ENCODE results near the gene PDE4B. TPM values are rescaled to one million over a fixed set of nuclear protein-coding genes. Genes with fewer than 3 reads are reported as not detected.

Gene PDE4B
- total and polyA plus RNA-seq, 9 of the 15 experiments (the other 6 are each of a cell fraction or from before 2014, with no cell fraction given): 0.09 TPM; not detected in 8

DNA sequence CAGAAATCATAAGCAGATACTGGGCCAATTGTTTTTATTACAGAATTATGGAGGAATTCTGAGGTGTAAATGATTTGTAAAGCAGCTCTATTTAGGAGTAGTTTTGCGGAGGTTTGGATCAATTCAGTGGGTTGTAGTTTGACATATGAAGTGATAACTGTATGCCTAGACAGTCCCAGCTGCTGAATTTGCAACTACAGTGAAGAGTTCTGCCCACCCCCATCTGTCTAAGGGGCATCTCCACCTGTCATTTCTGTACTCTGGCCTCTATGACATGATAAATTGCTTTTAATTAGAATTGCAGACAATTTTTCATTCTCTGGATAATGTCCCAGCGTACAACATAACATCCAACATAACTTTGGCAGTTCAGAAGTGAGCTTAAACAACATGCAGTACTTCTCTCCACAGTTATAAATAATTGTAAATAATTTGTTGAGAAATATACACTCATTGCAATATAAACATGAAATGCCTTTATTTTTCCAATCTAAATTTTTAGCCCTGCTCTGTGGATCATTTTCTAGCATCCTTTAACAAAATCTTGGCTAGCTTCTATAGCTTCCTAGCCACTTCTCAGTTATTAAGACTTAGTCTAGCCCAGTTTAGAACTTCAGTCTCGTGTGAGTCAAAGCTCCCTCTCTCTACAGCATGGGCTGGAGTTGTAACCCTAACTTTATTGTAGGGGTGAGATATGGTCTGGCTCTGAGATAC is 52.3 kb downstream of the PDE4B start:
- H2AFZ ChIP-seq (ENCODE audit: low read depth, low read length): no peak overlapping the region
- no peaks in the 10 kb centered on the region for H3K9me3 ChIP-seq (replicated peaks; ENCODE audit: control insufficient read depth, insufficient read depth, low read depth, low read length)
- BruUV-seq (replicated peaks): no TSS peak
- no peaks in the 10 kb centered on the region for H3K4me1 ChIP-seq (replicated peaks in 1 of 2; ENCODE audit: control insufficient read depth in 2 of 2, insufficient read depth in 2 of 2, low read length in 2 of 2)
- no peaks in the 10 kb centered on the region for H3K36me3 ChIP-seq (ENCODE audit: control insufficient read depth, insufficient read depth, low read length)
- WGBS (ENCODE audit: insufficient coverage, low coverage, missing lambda C conversion rate): 0% methylated on average over 3 of the region's 3 CpGs
- POLR2A ChIA-PET: interaction anchor here (0.6 to 1.4 kb wide), 4 partner anchors 9 to 350 kb away, joined by 3 to 5 read pairs (median 4); no protein-coding TSS in a partner anchor
- H3K27ac ChIP-seq (ENCODE audit: extremely low read depth, low read depth, low read length): no peak overlapping the region
- no peak overlapping the region for H3K9ac ChIP-seq (ENCODE audit: insufficient read depth in 1 of 2, low read depth in 2 of 2, low read length in 2 of 2)
- no peak for DNase-seq (ENCODE audit: extremely low read depth in 1 of 4, low spot score in 3 of 4)
- no peaks in the 10 kb centered on the region for H3K9me1 ChIP-seq (ENCODE audit: control insufficient read depth, insufficient read depth, low read length)
- no peak overlapping the region for H3K4me3 ChIP-seq
- no peaks in the 10 kb centered on the region for H3K27me3 ChIP-seq (ENCODE audit: control insufficient read depth in 2 of 2, insufficient read depth in 2 of 2, low read length in 2 of 2)
- TF ChIP-seq GATA2 (CRISPR knock-in tag; IDR thresholded peaks at IDR 0.05) (no peak), ZBED1 (IDR thresholded peaks at IDR 0.05) (no peak), NFXL1 (CRISPR knock-in tag; IDR thresholded peaks at IDR 0.05) (no peak), MCM7 (IDR thresholded peaks at IDR 0.05) (no peak), TEAD2 (tag; IDR thresholded peaks at IDR 0.05) (no peak)
- no peak overlapping the region for H3K4me2 ChIP-seq (ENCODE audit: insufficient read depth, low read length)
- H4K20me1 ChIP-seq (replicated peaks; ENCODE audit: control insufficient read depth, insufficient read depth, low read length): no peaks in the 10 kb centered on the region
- no peak for ATAC-seq
- CTCF ChIA-PET (ENCODE audit: low intra/inter-chr PET ratio): no interaction called here
- in situ Hi-C loops (cut with MboI) (no loop called here), intact Hi-C loops (cut with micrococcal nuclease) (no loop called here)
- no peaks in the 10 kb centered on the region for H3K79me2 ChIP-seq (ENCODE audit: control insufficient read depth, insufficient read depth, low read length)
- no peak for FAIRE-seq

GRCh38 chr1:65845535-65846060 is 52.9 kb downstream of the PDE4B start:
- Histone ChIP-seq H3K27me3 (ENCODE audit: control insufficient read depth in 2 of 2, insufficient read depth in 2 of 2, low read length in 2 of 2) (no peaks in the 10 kb centered on the region), H3K4me1 (replicated peaks in 1 of 2; ENCODE audit: control insufficient read depth in 2 of 2, insufficient read depth in 2 of 2, low read length in 2 of 2) (no peaks in the 10 kb centered on the region), H3K36me3 (ENCODE audit: control insufficient read depth, insufficient read depth, low read length) (no peaks in the 10 kb centered on the region), H3K4me3 (no peak overlapping the region), H4K20me1 (replicated peaks; ENCODE audit: control insufficient read depth, insufficient read depth, low read length) (no peaks in the 10 kb centered on the region), H3K9me3 (replicated peaks; ENCODE audit: control insufficient read depth, insufficient read depth, low read depth, low read length) (no peaks in the 10 kb centered on the region), H3K4me2 (ENCODE audit: insufficient read depth, low read length) (no peak overlapping the region), H3K27ac (ENCODE audit: extremely low read depth, low read depth, low read length) (no peak overlapping the region), H3K79me2 (ENCODE audit: control insufficient read depth, insufficient read depth, low read length) (no peaks in the 10 kb centered on the region), H3K9me1 (ENCODE audit: control insufficient read depth, insufficient read depth, low read length) (no peaks in the 10 kb centered on the region), H2AFZ (ENCODE audit: low read depth, low read length) (no peak overlapping the region), H3K9ac (ENCODE audit: insufficient read depth in 1 of 2, low read depth in 2 of 2, low read length in 2 of 2) (no peak overlapping the region)
- in situ Hi-C loops (cut with MboI): no loop called here
- intact Hi-C loops (cut with micrococcal nuclease): no loop called here
- ChIA-PET CTCF (ENCODE audit: low intra/inter-chr PET ratio) (no interaction called here), POLR2A (interaction anchor here (0.6 to 1.4 kb wide), 3 partner anchors 9 to 350 kb away, joined by 3 to 5 read pairs (median 3); no protein-coding TSS in a partner anchor)
- FAIRE-seq (no peak), DNase-seq (ENCODE audit: extremely low read depth in 1 of 4, low spot score in 3 of 4) (no peak), ATAC-seq (no peak)
- under 1% methylated on average over 7 of the region's 7 CpGs for WGBS (ENCODE audit: insufficient coverage, low coverage, missing lambda C conversion rate)
- BruUV-seq (replicated peaks): no TSS peak
- no peak for TF ChIP-seq SIN3A (IDR thresholded peaks at IDR 0.05; ENCODE audit: borderline replicate concordance in 2 of 2, control insufficient read depth in 1 of 2, low read depth in 2 of 2, low read length in 2 of 2)
- TF ChIP-seq ETS2 (tag; IDR thresholded peaks at IDR 0.05; ENCODE audit: borderline replicate concordance, poor library complexity, severe bottlenecking): no peak
- TF ChIP-seq, protein P1, sequence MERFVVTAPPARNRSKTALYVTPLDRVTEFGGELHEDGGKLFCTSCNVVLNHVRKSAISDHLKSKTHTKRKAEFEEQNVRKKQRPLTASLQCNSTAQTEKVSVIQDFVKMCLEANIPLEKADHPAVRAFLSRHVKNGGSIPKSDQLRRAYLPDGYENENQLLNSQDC (CRISPR knock-in tag; IDR thresholded peaks at IDR 0.05): no peak
- no peak for TF ChIP-seq GMEB1 (CRISPR knock-in tag; IDR thresholded peaks at IDR 0.05)
- TF ChIP-seq, protein P2, sequence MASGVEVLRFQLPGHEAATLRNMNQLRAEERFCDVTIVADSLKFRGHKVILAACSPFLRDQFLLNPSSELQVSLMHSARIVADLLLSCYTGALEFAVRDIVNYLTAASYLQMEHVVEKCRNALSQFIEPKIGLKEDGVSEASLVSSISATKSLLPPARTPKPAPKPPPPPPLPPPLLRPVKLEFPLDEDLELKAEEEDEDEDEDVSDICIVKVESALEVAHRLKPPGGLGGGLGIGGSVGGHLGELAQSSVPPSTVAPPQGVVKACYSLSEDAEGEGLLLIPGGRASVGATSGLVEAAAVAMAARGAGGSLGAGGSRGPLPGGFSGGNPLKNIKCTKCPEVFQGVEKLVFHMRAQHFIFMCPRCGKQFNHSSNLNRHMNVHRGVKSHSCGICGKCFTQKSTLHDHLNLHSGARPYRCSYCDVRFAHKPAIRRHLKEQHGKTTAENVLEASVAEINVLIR (CRISPR knock-in tag; IDR thresholded peaks at IDR 0.05): no peak
- 0 out of 2 replicates have a peak, but pooled peaks have one; percentile 35 for TF ChIP-seq SPI1 (IDR thresholded peaks at IDR 0.05; ENCODE audit: borderline replicate concordance, low read depth, low read length)
